HCT116 (cell line): ENCODE measurements around the gene IL1RAPL1.

Experiments
- CEBPB ChIP-seq: IDR thresholded peaks from 2 replicates; pipeline ENCODE4 v1.6.1; 2012; ENCODE audit warnings: low read depth
- EGR1 ChIP-seq: IDR thresholded peaks from 2 replicates; pipeline ENCODE4 v1.6.1; 2012; ENCODE audit warnings: low read depth
- EZH2 ChIP-seq: fragments of 200-600 bp; sonication (generic); IDR thresholded peaks from 2 replicates; pipeline ENCODE4 v1.6.1; 2017; ENCODE audit warnings: antibody characterized with exemption, mixed run types
- EZH2phosphoT487 ChIP-seq: fragments of 200-600 bp; IDR thresholded peaks from 2 replicates; pipeline ENCODE4 v1.6.1; 2018; ENCODE audit warnings: antibody characterized with exemption, borderline replicate concordance
- FOSL1 ChIP-seq: IDR thresholded peaks from 2 replicates; pipeline ENCODE4 v1.6.1; 2012; ENCODE audit warnings: low read depth
- POLR2A ChIP-seq: IDR thresholded peaks from 2 replicates; pipeline ENCODE4 v1.7.0; 2011; ENCODE audit warnings: borderline replicate concordance; ENCODE audit not compliant: insufficient read depth, insufficient read length; ENCODE audit errors: extremely low read depth
- POLR2AphosphoS5 ChIP-seq: IDR thresholded peaks from 2 replicates; pipeline ENCODE4 v1.6.1; 2011; ENCODE audit warnings: mild to moderate bottlenecking, low read depth, low read length, moderate library complexity
- RAD21 ChIP-seq: IDR thresholded peaks from 2 replicates; pipeline ENCODE4 v1.6.1; 2012; ENCODE audit warnings: low read depth, mild to moderate bottlenecking
- SIN3A ChIP-seq: IDR thresholded peaks from 2 replicates; pipeline ENCODE4 v1.6.1; 2012; ENCODE audit warnings: low read depth
- YY1 ChIP-seq: IDR thresholded peaks from 2 replicates; pipeline ENCODE4 v1.6.1; 2011; ENCODE audit warnings: low read length, low read depth, moderate library complexity, mild to moderate bottlenecking; ENCODE audit not compliant: insufficient replicate concordance; ENCODE audit errors: extremely low read depth
- TF ChIP-seq, protein P1 (sequence below), 3 experiments: fragments of 200-600 bp in 1 of 3; sonication (generic) in 1 of 3; IDR thresholded peaks in 2 of 3; conservative IDR thresholded peaks in 1 of 3; 2 replicates each; pipeline ENCODE4 v1.5.1; 2012 to 2017; ENCODE audit warnings: low read depth in 2 of 3, low read length in 2 of 3, antibody characterized with exemption in 1 of 3, borderline replicate concordance in 1 of 3, control low read depth in 1 of 3, mild to moderate bottlenecking in 1 of 3, mixed read lengths in 1 of 3, mixed run types in 1 of 3, moderate library complexity in 1 of 3; ENCODE audit not compliant: insufficient read depth in 1 of 3
- TF ChIP-seq, protein P2 (sequence below): IDR thresholded peaks from 2 replicates; pipeline ENCODE4 v1.6.1; 2012; ENCODE audit warnings: low read depth
- TF ChIP-seq, protein P3 (sequence below): IDR thresholded peaks from 2 replicates; pipeline ENCODE4 v1.6.1; 2012
- TF ChIP-seq, protein P4 (sequence below): IDR thresholded peaks from 2 replicates; pipeline ENCODE4 v1.6.1; 2012

DNA sequence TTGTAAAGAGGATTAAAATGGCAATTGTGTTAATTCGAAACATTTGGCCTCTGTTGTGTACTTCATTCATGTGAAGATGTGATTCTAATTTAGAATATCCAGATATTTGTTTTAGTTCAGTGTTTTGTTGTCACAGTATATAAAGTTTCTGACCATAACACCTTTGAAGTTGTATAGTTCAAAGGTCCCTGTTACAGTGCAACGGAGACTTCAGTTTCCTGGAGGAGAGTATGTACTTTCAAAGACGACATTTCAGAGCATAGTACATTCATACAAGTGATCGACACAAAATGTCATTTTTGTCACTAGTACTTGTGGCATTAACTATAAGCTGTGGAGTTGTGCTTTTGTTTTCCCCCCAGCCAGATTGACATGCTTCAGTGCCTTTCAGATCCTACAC, 1255.3 kb downstream of the IL1RAPL1 start:
- TF ChIP-seq, protein P1, sequence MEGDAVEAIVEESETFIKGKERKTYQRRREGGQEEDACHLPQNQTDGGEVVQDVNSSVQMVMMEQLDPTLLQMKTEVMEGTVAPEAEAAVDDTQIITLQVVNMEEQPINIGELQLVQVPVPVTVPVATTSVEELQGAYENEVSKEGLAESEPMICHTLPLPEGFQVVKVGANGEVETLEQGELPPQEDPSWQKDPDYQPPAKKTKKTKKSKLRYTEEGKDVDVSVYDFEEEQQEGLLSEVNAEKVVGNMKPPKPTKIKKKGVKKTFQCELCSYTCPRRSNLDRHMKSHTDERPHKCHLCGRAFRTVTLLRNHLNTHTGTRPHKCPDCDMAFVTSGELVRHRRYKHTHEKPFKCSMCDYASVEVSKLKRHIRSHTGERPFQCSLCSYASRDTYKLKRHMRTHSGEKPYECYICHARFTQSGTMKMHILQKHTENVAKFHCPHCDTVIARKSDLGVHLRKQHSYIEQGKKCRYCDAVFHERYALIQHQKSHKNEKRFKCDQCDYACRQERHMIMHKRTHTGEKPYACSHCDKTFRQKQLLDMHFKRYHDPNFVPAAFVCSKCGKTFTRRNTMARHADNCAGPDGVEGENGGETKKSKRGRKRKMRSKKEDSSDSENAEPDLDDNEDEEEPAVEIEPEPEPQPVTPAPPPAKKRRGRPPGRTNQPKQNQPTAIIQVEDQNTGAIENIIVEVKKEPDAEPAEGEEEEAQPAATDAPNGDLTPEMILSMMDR (IDR thresholded peaks at IDR 0.05 in 2 of 3, conservative IDR thresholded peaks at IDR 0.05 in 1 of 3; ENCODE audit: borderline replicate concordance in 1 of 3, insufficient read depth in 1 of 3, low read depth in 2 of 3, low read length in 2 of 3) = no peak
- no peak for TF ChIP-seq POLR2AphosphoS5
- TF ChIP-seq EGR1 = no peak
- TF ChIP-seq, protein P2, sequence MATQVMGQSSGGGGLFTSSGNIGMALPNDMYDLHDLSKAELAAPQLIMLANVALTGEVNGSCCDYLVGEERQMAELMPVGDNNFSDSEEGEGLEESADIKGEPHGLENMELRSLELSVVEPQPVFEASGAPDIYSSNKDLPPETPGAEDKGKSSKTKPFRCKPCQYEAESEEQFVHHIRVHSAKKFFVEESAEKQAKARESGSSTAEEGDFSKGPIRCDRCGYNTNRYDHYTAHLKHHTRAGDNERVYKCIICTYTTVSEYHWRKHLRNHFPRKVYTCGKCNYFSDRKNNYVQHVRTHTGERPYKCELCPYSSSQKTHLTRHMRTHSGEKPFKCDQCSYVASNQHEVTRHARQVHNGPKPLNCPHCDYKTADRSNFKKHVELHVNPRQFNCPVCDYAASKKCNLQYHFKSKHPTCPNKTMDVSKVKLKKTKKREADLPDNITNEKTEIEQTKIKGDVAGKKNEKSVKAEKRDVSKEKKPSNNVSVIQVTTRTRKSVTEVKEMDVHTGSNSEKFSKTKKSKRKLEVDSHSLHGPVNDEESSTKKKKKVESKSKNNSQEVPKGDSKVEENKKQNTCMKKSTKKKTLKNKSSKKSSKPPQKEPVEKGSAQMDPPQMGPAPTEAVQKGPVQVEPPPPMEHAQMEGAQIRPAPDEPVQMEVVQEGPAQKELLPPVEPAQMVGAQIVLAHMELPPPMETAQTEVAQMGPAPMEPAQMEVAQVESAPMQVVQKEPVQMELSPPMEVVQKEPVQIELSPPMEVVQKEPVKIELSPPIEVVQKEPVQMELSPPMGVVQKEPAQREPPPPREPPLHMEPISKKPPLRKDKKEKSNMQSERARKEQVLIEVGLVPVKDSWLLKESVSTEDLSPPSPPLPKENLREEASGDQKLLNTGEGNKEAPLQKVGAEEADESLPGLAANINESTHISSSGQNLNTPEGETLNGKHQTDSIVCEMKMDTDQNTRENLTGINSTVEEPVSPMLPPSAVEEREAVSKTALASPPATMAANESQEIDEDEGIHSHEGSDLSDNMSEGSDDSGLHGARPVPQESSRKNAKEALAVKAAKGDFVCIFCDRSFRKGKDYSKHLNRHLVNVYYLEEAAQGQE = no peak
- no peak for TF ChIP-seq YY1
- TF ChIP-seq CEBPB = no peak
- TF ChIP-seq, protein P3, sequence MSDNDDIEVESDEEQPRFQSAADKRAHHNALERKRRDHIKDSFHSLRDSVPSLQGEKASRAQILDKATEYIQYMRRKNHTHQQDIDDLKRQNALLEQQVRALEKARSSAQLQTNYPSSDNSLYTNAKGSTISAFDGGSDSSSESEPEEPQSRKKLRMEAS = no peak
- TF ChIP-seq POLR2A = no peak
- no peak for TF ChIP-seq EZH2phosphoT487
- no peak for TF ChIP-seq EZH2
- TF ChIP-seq FOSL1 = no peak
- TF ChIP-seq, protein P4, sequence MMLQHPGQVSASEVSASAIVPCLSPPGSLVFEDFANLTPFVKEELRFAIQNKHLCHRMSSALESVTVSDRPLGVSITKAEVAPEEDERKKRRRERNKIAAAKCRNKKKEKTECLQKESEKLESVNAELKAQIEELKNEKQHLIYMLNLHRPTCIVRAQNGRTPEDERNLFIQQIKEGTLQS = no peak
- TF ChIP-seq RAD21 = no peak
- no peak for TF ChIP-seq SIN3A
